Colonic mucosa (tissue), 4 donors: Measurements from ENCODE around the gene IFIT1. TPM values are rescaled to one million over a fixed set of nuclear protein-coding genes. Genes with fewer than 3 reads are reported as not detected.

Experiments used
- DNase-seq: peaks from one replicate; pipeline ENCODE4 v3.0.0-alpha.2; 2020
- H3K27ac ChIP-seq: fragments of 200-600 bp; one replicate; pipeline ENCODE4 v1.8.0; 2021
- H3K27me3 ChIP-seq: fragments of 200-600 bp; one replicate; pipeline ENCODE4 v1.8.0; 2021
- H3K36me3 ChIP-seq: fragments of 200-600 bp; one replicate; pipeline ENCODE4 v1.8.0; 2021
- H3K4me1 ChIP-seq: fragments of 200-600 bp; one replicate; pipeline ENCODE4 v1.8.0; 2021; ENCODE audit warnings: mild to moderate bottlenecking
- H3K4me3 ChIP-seq: fragments of 200-600 bp; one replicate; pipeline ENCODE4 v1.8.0; 2021
- H3K9ac ChIP-seq, 2 donors: one replicate each; pipeline ENCODE4 v1.7.0; 2013; ENCODE audit warnings: control low read depth in 2 of 2, low read depth in 2 of 2, low read length in 2 of 2
- H3K9me3 ChIP-seq: fragments of 200-600 bp; one replicate; pipeline ENCODE4 v1.8.0; 2021
- CTCF ChIP-seq: fragments of 200-600 bp; IDR thresholded peaks from one replicate; pipeline ENCODE4 v1.8.0; 2022; ENCODE audit warnings: antibody characterized with exemption, mild to moderate bottlenecking
- intact Hi-C: fragments of 100-400 bp; cut with DNase I; formaldehyde crosslinking; loops from one replicate; pipeline ENCODE4 v1.14.1; 2022
- total RNA-seq, 2 donors: library from RNA; stranded (reverse); fragmentation: NEBNext Ultra II Directional in 1 of 2; extraction: Animal tissue kit (Norgen Biotek cat#: 25700) in 1 of 2; gene quantifications; one replicate each; pipeline ENCODE4 v1.2.1, GENCODE V29; 2021
- donor health status: healthy.
- donor health status: DM: no; HTN: no; CAD: no.
- donor health status: DM: no; HTN: no; CAD: no.

The IFIT1 gene
- total RNA-seq, 2 donors from 2014 or later: 1.9 to 5.4 TPM

GRCh38 chr10:89360157-89360556 is 32.3 kb upstream of the IFIT1 start:
- no peaks in the 10 kb centered on the region for H3K9me3 ChIP-seq
- intact Hi-C loops: no loop called here
- no peak overlapping the region for H3K9ac ChIP-seq
- no peaks in the 10 kb centered on the region for H3K27me3 ChIP-seq
- no peaks in the 10 kb centered on the region for H3K4me1 ChIP-seq
- no peak for DNase-seq
- no peak overlapping the region for H3K27ac ChIP-seq
- H3K36me3 ChIP-seq: no peaks in the 10 kb centered on the region
- no peak overlapping the region for H3K4me3 ChIP-seq
- TF ChIP-seq CTCF: no peak

- no peak for TF ChIP-seq CTCF
- Histone ChIP-seq H3K4me3 (no peak overlapping the region), H3K27me3 (no peaks in the 10 kb centered on the region), H3K36me3 (no peaks in the 10 kb centered on the region), H3K9me3 (no peaks in the 10 kb centered on the region), H3K27ac (no peak overlapping the region), H3K4me1 (peaks cover 6% of the 10 kb centered on the region), H3K9ac (no peak overlapping the region)
- no peak for DNase-seq
- intact Hi-C loops: no loop called here
Measured at GRCh38 chr10:89362929-89363328, 29.5 kb upstream of the IFIT1 start.

- no peak overlapping the region for H3K27ac ChIP-seq
- no peak overlapping the region for H3K4me3 ChIP-seq
- intact Hi-C loops: no loop called here
- TF ChIP-seq CTCF: no peak
- H3K9me3 ChIP-seq: no peaks in the 10 kb centered on the region
- no peaks in the 10 kb centered on the region for H3K27me3 ChIP-seq
- peaks cover 6% of the 10 kb centered on the region for H3K4me1 ChIP-seq
- H3K36me3 ChIP-seq: no peaks in the 10 kb centered on the region
- no peak overlapping the region for H3K9ac ChIP-seq
- DNase-seq: no peak
Measured at GRCh38 chr10:89363729-89364442, 28.5 kb upstream of the IFIT1 start.

- TF ChIP-seq CTCF: no peak
- Histone ChIP-seq H3K36me3 (no peaks in the 10 kb centered on the region), H3K9me3 (no peaks in the 10 kb centered on the region), H3K4me1 (peaks cover 6% of the 10 kb centered on the region), H3K4me3 (no peak overlapping the region), H3K9ac (no peak overlapping the region), H3K27ac (no peak overlapping the region), H3K27me3 (no peaks in the 10 kb centered on the region)
- DNase-seq: no peak
- intact Hi-C loops: no loop called here
Measured at GRCh38 chr10:89364531-89364930, 27.9 kb upstream of the IFIT1 start.

- Histone ChIP-seq H3K27ac (no peak overlapping the region), H3K4me1 (peaks cover 6% of the 10 kb centered on the region), H3K9me3 (no peaks in the 10 kb centered on the region), H3K36me3 (no peaks in the 10 kb centered on the region), H3K4me3 (no peak overlapping the region), H3K27me3 (no peaks in the 10 kb centered on the region), H3K9ac (no peak overlapping the region)
- DNase-seq: no peak
- intact Hi-C loops: no loop called here
- TF ChIP-seq CTCF: no peak
Measured at GRCh38 chr10:89367529-89367928, 24.9 kb upstream of the IFIT1 start.
